ENCODE results near the gene LCN10. TPM values are rescaled to one million over a fixed set of nuclear protein-coding genes. Genes with fewer than 3 reads are reported as not detected.

LCN10 gene
- total and polyA plus RNA-seq, 5 experiments from 2014 or later: 0.60 to 11.1 (median 6.6) TPM

DNA sequence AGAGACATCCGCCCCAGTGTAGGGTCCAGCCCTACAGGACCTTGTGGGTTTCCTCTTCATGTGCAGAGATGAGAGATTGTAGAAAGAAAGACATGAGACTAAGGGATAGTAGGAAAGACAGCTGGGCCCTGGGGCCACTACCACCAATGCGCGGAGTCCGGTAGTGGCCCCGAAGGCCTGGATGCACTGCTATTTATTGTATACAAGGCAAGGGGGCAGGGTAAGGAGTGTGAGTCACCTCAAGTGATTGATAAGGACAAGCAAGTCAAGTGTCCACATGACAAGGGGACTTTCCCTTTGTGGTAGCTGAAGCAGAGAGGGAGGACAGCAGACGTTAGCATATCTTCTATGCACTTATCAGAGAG, 42.2 kb upstream of the LCN10 start:
- POLR2A ChIA-PET: no interaction called here
- H3K4me1 Mint-ChIP-seq: peaks cover 1 to 16% (median 9%) of the 10 kb centered on the region in 4 donors
- no peak overlapping the region for H3K27ac Mint-ChIP-seq
- no peaks in the 10 kb centered on the region for H3K9me3 Mint-ChIP-seq
- H3K36me3 Mint-ChIP-seq: no peaks in the 10 kb centered on the region
- no peak overlapping the region for H3K4me3 Mint-ChIP-seq
- ATAC-seq (no peak), DNase-seq (no peak)
- H3K27me3 Mint-ChIP-seq: peaks cover 0 to 5% (median 3%) of the 10 kb centered on the region in 5 donors

DNA sequence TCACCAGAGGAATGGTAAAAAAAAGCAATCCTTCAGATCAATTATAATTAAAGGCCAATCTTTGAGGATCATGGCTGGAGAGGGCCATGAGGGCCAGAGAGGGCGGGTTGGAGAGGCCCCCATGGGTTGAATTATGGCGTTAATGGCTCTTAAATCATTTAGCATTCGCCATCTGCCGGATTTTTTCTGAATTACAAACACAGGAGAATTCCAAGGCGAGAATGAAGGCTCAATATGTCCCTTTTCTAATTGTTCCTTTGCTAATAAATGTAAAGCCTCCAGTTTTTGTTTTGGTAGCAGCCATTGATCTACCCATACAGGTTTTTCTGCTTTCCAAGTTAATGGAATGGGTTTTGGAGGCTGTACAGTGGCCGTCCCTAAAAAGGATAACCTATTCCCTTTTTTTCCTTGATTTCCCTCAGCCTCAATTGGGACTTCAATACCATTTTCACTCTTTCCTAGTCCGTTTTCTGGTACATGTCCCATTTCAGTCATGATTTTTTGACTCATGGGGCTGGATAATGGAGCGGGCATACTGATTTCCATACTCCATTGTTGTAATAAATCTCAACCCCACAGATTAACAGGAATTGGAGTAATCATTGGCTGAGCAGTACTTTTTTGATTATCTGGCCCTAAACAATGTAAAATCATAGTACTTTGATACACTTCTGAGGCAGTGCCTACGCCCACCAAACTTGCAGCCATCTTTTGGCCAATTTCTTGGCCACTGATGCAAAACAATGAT, 41.7 kb upstream of the LCN10 start:
- Mint-ChIP-seq H3K4me1 (peaks cover 1 to 16% (median 9%) of the 10 kb centered on the region in 4 donors), H3K27me3 (peaks cover 0 to 5% (median 3%) of the 10 kb centered on the region in 5 donors), H3K36me3 (no peaks in the 10 kb centered on the region), H3K4me3 (no peak overlapping the region), H3K27ac (no peak overlapping the region), H3K9me3 (no peaks in the 10 kb centered on the region)
- DNase-seq: no peak
- POLR2A ChIA-PET: no interaction called here
- ATAC-seq: no peak

DNA sequence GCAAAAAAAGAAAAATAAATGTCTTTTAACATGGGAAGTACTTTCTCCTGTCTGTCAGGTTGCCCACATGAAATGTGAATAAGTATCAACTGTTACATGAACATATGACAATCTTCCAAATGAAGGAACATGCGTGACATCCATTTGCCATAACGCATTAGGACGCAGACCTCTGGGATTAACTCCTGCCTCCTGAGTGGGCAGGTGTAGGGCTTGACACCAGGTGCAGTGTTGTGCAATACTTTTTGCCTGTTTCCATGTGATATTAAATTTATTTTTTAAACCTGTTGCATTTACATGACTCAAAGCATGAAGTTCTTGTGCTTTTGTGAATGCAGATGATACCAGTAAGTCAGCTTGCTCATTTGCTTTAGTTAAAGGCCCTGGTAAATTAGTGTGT, 39.7 kb upstream of the LCN10 start:
- ATAC-seq (no peak), DNase-seq (no peak)
- POLR2A ChIA-PET: no interaction called here
- Mint-ChIP-seq H3K27ac (no peak overlapping the region), H3K36me3 (no peaks in the 10 kb centered on the region), H3K27me3 (peaks cover 2 to 21% (median 9%) of the 10 kb centered on the region in 5 donors), H3K9me3 (no peaks in the 10 kb centered on the region), H3K4me1 (peaks cover under 1 to 4% (median 1%) of the 10 kb centered on the region in 4 donors), H3K4me3 (no peak overlapping the region)

DNA sequence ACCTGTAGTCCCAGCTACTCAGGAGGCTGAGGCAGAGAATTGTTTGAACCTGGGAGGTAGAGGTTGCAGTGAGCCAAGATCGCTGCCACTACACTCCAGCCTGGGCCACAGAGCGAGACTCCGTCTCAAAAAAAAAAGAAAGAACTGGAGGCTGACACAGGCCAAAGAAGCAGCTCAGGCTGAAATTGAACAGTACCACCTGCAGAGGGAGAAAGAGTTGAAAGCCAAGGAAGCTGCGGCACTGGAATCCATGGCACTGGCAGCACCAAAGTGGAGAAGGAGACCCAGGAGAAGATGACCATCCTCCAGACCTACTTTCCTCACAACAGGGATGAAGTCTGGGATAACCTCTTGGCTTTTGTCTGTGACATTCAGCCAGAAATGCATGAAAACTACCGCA, 37.1 kb upstream of the LCN10 start:
- POLR2A ChIA-PET: interaction anchor here (1.2 kb wide), 1 partner anchor 247 kb away, joined by 3 read pairs; no protein-coding TSS in a partner anchor
- H3K4me3 Mint-ChIP-seq: no peak overlapping the region
- no peaks in the 10 kb centered on the region for H3K9me3 Mint-ChIP-seq
- H3K27ac Mint-ChIP-seq: no peak overlapping the region
- DNase-seq: peak in 1 of 10 donors; percentile 23
- H3K36me3 Mint-ChIP-seq: no peaks in the 10 kb centered on the region
- ATAC-seq: no peak
- H3K27me3 Mint-ChIP-seq: peaks cover 0 to 29% (median 10%) of the 10 kb centered on the region in 5 donors
- H3K4me1 Mint-ChIP-seq: peaks cover 0 to 3% (median 0%) of the 10 kb centered on the region in 4 donors

DNA sequence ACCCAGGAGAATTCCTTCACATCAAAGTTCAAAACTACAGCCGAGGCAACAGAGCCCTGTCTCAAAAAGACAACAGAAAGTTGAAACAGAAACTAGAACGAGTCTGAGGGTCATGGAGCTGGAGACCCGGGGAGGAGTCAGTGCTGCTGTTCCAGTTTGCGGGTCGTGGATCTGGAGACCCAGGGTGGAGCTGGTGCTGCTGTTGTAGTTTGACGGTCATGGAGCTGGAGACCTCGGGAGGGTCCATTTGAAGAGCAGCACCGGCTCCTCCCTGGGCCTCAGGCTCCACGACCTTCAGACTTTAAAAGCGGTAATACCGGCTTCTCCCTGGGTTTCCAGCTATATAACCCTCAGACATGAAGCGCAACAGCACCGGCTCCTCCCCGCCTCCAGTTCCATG, 34.6 kb upstream of the LCN10 start:
- POLR2A ChIA-PET: no interaction called here

DNA sequence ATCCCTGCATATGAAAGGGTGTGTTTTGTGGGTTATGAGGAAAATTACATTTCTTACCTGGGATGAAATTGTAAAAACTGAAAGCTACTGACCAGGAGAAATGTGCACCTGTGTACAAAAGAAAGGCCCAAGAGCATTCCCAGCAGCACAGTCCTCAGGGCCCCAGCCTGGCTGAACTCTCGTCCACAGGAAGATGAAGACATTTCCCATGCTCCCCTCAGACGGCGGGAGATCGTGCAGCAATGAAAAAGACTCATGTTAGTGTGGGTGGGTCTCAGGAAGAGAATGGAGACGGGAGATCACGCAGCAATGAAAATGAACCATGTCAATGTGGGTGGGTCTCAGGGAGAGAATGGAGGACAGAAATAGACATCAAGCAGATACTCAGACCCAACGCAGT, 34.2 kb upstream of the LCN10 start:
- Mint-ChIP-seq H3K27me3 (peaks cover 1 to 29% (median 14%) of the 10 kb centered on the region in 5 donors), H3K36me3 (peaks cover 0 to 3% (median 0%) of the 10 kb centered on the region in 3 donors), H3K4me3 (no peak overlapping the region), H3K27ac (no peak overlapping the region), H3K4me1 (peaks cover 2 to 7% (median 5%) of the 10 kb centered on the region in 4 donors), H3K9me3 (peaks cover 0 to 5% (median 0%) of the 10 kb centered on the region in 9 donors)
- ATAC-seq (no peak), DNase-seq (no peak)
- POLR2A ChIA-PET: no interaction called here

More for the DNA sequence above, 34.6 kb upstream of the LCN10 start:
- Mint-ChIP-seq H3K36me3 (peaks cover 0 to 3% (median 0%) of the 10 kb centered on the region in 3 donors), H3K4me1 (peaks cover 2 to 7% (median 5%) of the 10 kb centered on the region in 4 donors), H3K4me3 (no peak overlapping the region), H3K27me3 (peaks cover 1 to 29% (median 14%) of the 10 kb centered on the region in 5 donors), H3K9me3 (peaks cover 0 to 5% (median 0%) of the 10 kb centered on the region in 9 donors), H3K27ac (no peak overlapping the region)
- DNase-seq: no peak
- no peak for ATAC-seq

DNA sequence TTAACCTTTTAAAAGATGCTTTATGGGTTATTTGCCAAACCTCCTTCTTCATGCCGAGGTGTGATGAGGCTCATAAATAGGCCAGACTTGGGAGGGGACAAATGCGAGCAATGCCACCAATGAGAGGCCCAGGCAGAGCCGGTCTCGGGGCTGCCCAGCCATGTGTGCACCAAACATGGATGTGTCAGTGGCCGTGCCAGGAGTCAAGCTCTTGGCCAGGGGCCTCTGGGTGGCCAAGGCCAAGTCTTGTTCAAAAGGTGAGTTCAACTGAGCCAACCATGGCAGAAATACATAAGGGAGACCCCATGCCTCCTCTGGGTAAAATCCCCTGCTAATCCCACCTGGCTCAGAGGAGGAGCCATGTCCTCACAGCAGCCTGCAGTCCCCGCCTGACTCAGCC, 32.5 kb upstream of the LCN10 start:
- Mint-ChIP-seq H3K9me3 (peaks cover 0 to 5% (median 0%) of the 10 kb centered on the region in 9 donors), H3K4me1 (peaks cover 3 to 7% (median 5%) of the 10 kb centered on the region in 4 donors), H3K27me3 (peaks cover 1 to 31% (median 14%) of the 10 kb centered on the region in 5 donors), H3K36me3 (peaks cover 0 to 3% (median 0%) of the 10 kb centered on the region in 3 donors), H3K27ac (peak overlapping the region in 1 of 10 donors; percentile 56), H3K4me3 (no peak overlapping the region)
- DNase-seq (no peak), ATAC-seq (no peak)
- POLR2A ChIA-PET: no interaction called here

DNA sequence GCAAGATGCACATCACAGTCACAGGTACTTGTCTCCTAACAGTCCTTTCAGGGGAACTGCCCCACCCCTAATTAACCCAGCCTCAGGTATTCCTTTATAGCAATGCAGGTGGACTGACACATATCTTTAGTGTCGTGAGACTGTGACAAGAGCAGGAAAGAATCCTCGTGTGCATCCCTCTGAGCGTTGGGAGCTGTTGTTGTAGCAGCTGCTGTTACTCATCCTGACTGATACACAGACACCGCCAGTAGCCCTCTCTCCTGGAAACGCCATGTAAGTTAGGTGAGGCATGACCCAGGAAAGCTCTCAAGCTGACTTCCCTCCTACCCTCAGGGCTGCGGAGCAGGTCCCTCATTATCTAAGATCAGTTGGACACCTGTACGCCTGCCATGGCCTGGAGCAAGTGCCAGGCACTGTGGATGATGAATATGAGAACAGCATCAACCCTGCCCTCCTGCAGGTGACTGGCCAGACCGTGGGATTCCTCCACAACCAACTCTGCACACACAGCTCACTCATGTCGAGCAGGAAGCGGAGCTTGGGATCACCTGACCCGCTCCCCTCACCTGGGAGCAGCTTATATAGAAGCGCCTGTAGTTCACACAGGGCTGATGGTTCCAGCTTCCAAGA, 31.8 kb upstream of the LCN10 start:
- DNase-seq (no peak), ATAC-seq (no peak)
- Mint-ChIP-seq H3K36me3 (peaks cover 0 to 3% (median 0%) of the 10 kb centered on the region in 3 donors), H3K27me3 (peaks cover 1 to 36% (median 16%) of the 10 kb centered on the region in 5 donors), H3K4me3 (no peak overlapping the region), H3K9me3 (peaks cover 0 to 5% (median 0%) of the 10 kb centered on the region in 9 donors), H3K4me1 (peaks cover 4 to 13% (median 7%) of the 10 kb centered on the region in 4 donors), H3K27ac (no peak overlapping the region)
- POLR2A ChIA-PET: interaction anchor here (0.6 kb wide), 1 partner anchor 12 kb away, joined by 3 read pairs; no protein-coding TSS in a partner anchor

DNA sequence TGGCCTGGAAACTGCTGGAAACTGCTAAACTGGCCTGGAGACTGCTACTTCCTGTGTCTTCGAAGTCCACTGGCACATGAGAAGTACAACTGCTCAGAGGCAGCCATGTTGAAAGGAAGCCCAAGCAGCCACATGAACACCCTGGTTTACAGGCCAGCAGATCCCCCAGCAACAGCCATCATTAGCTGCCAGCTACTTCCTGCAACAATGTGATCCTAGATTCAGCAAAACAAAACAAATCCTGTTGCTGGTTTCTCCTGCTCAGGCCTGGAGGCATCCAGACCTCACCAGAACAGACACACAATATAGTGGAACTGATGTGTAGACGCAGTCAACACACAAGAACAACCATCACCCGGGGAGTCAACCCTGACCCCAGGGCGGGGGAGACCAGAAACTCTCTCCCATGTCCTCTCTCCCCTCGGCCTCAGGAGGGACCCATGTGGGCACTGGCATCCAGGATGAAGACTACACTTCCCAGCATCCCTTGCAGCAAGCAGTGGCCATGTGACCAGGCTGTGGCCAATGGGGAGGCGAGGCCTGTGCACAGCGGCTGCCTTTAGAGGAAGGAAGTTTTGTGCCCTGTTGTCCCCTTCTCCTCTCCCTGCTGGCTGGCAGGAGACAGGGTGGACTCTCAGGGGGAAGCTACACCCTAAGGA, 30.8 kb upstream of the LCN10 start:
- Mint-ChIP-seq H3K27ac (no peak overlapping the region), H3K9me3 (peaks cover 0 to 5% (median 0%) of the 10 kb centered on the region in 9 donors), H3K27me3 (peaks cover 1 to 28% (median 12%) of the 10 kb centered on the region in 5 donors), H3K36me3 (peaks cover 0 to 3% (median 0%) of the 10 kb centered on the region in 3 donors), H3K4me3 (no peak overlapping the region), H3K4me1 (peaks cover 4 to 13% (median 6%) of the 10 kb centered on the region in 4 donors)
- DNase-seq (no peak), ATAC-seq (peak; percentile 49 to 54)
- POLR2A ChIA-PET: no interaction called here

DNA sequence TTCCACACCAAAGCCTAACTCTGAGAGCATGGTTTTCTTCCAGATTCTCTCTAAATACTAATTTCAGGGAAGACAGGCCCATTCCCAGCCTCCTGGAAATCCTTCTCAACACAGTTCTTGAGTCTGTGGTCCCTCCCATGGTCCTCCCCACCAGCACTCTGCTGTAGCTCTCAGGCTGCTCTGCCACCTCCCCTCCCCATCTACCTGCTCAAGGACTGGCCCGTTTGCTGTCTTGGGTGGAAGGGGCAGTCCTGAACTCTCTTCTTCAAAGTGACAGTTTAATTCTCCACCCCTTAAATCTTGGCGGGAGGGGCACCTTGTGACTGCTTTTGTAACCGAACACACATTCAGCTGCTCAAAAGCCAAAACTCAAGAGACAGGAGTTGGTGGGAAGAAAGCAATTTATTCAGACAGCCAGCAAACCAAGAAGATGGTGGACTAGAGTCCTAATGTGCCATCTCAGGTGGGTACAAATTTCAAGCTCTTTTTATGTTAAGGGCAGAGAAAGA, 29.2 kb upstream of the LCN10 start:
- POLR2A ChIA-PET: interaction anchor here (0.6 kb wide), 1 partner anchor 163 kb away, joined by 3 read pairs; no protein-coding TSS in a partner anchor
- DNase-seq (no peak), ATAC-seq (no peak)
- Mint-ChIP-seq H3K9me3 (peaks cover 0 to 5% (median 0%) of the 10 kb centered on the region in 9 donors), H3K36me3 (peaks cover 0 to 3% (median 0%) of the 10 kb centered on the region in 3 donors), H3K4me1 (peaks cover 5 to 13% (median 8%) of the 10 kb centered on the region in 4 donors), H3K27me3 (peaks cover 1 to 25% (median 11%) of the 10 kb centered on the region in 5 donors), H3K27ac (peak overlapping the region in 1 of 10 donors; percentile 43), H3K4me3 (no peak overlapping the region)

DNA sequence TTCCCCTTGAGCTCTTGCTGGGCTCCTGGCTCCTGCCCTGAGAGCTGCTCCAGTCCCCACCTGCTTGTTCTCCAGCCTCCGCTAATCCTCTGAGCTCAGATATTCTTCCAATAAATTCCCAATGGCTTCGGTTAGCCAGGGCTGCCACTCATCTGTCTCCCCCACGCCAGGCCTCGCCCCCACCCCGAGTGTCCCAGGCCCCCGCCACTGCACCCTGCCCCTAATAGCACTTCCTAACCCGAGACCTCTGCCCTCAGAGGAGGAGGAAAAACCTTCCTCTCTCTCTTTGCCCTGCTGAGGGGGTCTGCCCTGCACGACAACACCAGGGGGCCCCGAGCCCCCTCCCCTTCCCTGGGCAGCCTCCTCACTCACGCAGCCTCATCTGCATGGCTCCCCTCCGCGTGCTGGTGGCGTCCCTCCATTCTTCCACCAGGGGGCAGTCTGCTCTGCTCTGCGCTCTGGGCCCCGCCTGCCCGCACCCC, 27.0 kb upstream of the LCN10 start:
- peaks cover 0 to 3% (median 0%) of the 10 kb centered on the region in 3 donors for H3K36me3 Mint-ChIP-seq
- ATAC-seq: peak; percentile 80 to 89
- peaks cover 1 to 28% (median 16%) of the 10 kb centered on the region in 5 donors for H3K27me3 Mint-ChIP-seq
- H3K4me1 Mint-ChIP-seq: peaks cover 5 to 22% (median 10%) of the 10 kb centered on the region in 4 donors
- no peak overlapping the region for H3K27ac Mint-ChIP-seq
- POLR2A ChIA-PET: no interaction called here
- DNase-seq: peak in 9 of 10 donors; percentile 26 to 73 (median 38)
- peak overlapping the region in 1 of 10 donors; percentile 49 for H3K4me3 Mint-ChIP-seq
- H3K9me3 Mint-ChIP-seq: peaks cover 0 to 5% (median 0%) of the 10 kb centered on the region in 9 donors

Measured in naive thymus-derived CD8-positive, alpha-beta T cell (primary cell).